Tibial nerve (tissue), 3 donors: ENCODE results near the gene MED23.

ENCODE experiments used
- POLR2A ChIP-seq, 2 donors: fragments of 450-650 bp; IDR thresholded peaks; one replicate each; pipeline ENCODE4 v1.6.1; 2017; ENCODE audit warnings: antibody characterized with exemption in 2 of 2, mild to moderate bottlenecking in 2 of 2, moderate library complexity in 2 of 2
- TF ChIP-seq, protein P1 (sequence below), 5 experiments: fragments of 200-600 bp in 3 of 5; fragments of 450-650 bp in 2 of 5; sonication (generic) in 3 of 5; IDR thresholded peaks; one replicate each; pipeline ENCODE4 v1.5.1; 2016 to 2019; ENCODE audit warnings: antibody characterized with exemption in 5 of 5, mild to moderate bottlenecking in 3 of 5, moderate library complexity in 2 of 5

- no peak for TF ChIP-seq POLR2A (IDR thresholded peaks at IDR 0.05)
- TF ChIP-seq, protein P1, sequence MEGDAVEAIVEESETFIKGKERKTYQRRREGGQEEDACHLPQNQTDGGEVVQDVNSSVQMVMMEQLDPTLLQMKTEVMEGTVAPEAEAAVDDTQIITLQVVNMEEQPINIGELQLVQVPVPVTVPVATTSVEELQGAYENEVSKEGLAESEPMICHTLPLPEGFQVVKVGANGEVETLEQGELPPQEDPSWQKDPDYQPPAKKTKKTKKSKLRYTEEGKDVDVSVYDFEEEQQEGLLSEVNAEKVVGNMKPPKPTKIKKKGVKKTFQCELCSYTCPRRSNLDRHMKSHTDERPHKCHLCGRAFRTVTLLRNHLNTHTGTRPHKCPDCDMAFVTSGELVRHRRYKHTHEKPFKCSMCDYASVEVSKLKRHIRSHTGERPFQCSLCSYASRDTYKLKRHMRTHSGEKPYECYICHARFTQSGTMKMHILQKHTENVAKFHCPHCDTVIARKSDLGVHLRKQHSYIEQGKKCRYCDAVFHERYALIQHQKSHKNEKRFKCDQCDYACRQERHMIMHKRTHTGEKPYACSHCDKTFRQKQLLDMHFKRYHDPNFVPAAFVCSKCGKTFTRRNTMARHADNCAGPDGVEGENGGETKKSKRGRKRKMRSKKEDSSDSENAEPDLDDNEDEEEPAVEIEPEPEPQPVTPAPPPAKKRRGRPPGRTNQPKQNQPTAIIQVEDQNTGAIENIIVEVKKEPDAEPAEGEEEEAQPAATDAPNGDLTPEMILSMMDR (IDR thresholded peaks at IDR 0.05): no peak
Measured at GRCh38 chr6:131631625-131632289, 3.7 kb upstream of the MED23 start.
